Cerebellar nuclear complex (tissue), 1 donor: ENCODE results near the gene YBX2.
A peak's percentile ranks its signal among the peaks of the same experiment; 100 is the strongest.
"Not testable (repeated sequence)": the region's sequence is repeated elsewhere in the genome, so short reads cannot be mapped to it uniquely, and the experiment has no call there.

ENCODE experiments used
- DNase-seq, 2 experiments: peaks; one replicate each; lab custom pipeline; 2025; lab: John Stamatoyannopoulos, UW

The YBX2 gene

GRCh38 chr17:7294614-7295153 lies at the start of gene YBX2:
Gene YBX2, minus strand, starts transcription at chr17:7294639. Its CDS starts 139 bp downstream, at chr17:7294500.
- no peak for DNase-seq

DNA sequence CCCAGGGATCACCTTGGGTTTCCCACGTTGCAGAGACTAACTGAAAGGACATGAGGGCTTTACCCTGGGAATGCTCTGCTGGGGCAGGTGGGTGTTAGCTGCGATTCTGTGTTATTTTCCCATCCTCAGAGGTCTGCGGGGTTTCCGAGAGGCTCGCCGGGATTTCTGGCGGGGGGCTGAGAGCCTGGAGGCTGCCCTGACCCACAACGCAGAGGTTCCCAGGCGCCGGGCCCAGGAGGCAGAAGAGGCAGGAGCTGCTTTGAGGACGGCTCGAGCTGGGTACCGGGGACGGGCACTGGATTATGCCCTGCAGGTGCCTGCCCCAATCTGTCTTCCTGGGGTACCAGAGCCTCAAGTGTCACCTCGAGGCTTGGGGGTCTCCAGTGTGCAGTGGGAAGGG lies 48.8 kb upstream of the YBX2 start:
- no peak for DNase-seq

- no peak for DNase-seq
Observed at GRCh38 chr17:7341842-7342241, 47.4 kb upstream of the YBX2 start.

DNA sequence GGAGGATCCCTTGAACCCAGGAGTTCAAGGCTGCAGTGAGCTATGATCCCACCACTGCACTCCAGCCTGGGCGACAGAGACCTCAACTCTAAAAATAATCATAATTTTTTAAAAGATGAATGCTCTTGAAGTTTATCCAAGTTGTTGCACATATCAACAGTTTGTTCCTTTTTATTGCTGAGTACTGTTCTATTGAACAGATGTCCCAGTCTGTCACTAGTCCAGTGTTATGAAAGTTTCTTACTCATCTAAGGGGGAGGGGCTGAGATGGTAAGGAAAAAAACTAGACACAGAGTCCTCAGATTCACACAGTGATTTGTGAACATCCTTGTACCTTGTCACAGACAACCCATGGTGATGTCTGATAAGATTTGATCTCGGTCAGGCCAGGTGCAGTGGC lies 45.7 kb upstream of the YBX2 start:
- DNase-seq: no peak

GRCh38 chr17:7337600-7337999 lies 43.2 kb upstream of the YBX2 start:
- DNase-seq: not testable (repeated sequence)

GRCh38 chr17:7336240-7337175 lies 42.1 kb upstream of the YBX2 start, which contains the start of gene ACAP1:
Gene ACAP1, plus strand, starts transcription at chr17:7336529. Its CDS starts 206 bp downstream, at chr17:7336735.
- DNase-seq: no peak

GRCh38 chr17:7335765-7336164 lies 41.3 kb upstream of the YBX2 start:
- DNase-seq: not testable (repeated sequence)

- no peak for DNase-seq
Observed at GRCh38 chr17:7334938-7335538, 40.6 kb upstream of the YBX2 start.

DNA sequence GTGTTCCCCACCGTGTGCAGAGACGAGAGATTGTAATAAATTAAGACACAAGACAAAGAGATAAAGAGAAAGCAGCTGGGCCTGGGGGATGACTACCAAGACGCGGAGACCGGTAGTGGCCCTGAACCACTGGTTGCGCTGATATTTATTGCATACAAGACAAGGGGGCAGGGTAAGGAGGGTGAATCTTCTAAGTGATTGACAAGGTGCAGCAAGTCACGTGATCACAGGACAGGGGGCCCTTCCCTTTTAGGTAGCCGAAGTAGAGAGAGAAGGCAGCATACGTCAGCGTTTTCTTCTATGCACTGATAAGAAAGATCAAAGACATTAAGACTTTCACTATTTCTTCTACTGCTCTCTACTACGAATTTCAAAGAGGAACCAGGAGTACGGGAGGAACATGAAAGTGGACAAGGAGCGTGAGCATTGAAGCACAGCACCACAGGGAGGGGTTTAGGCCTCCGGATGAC lies 38.2 kb upstream of the YBX2 start:
- DNase-seq: not testable (repeated sequence)

DNA sequence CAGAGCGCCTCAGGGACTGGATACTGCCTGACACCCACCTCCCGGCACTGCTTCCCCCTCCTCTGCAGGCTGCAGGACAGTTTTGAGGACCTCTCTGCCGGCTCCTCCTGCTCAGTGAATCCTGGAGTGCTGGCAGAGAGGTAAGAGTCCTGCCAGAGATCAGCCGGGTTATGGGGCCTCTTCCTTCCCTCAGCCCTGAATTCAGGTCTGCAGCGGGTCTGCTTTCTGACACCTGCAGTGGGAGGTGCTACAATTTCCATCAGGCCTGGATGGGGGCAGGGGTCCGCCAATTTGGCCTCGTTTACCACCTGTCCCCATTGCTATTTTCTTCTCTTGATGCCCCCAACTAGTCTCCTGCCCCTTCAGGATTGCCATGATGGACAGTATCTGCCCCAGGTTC lies 37.7 kb upstream of the YBX2 start:
- DNase-seq: no peak

DNA sequence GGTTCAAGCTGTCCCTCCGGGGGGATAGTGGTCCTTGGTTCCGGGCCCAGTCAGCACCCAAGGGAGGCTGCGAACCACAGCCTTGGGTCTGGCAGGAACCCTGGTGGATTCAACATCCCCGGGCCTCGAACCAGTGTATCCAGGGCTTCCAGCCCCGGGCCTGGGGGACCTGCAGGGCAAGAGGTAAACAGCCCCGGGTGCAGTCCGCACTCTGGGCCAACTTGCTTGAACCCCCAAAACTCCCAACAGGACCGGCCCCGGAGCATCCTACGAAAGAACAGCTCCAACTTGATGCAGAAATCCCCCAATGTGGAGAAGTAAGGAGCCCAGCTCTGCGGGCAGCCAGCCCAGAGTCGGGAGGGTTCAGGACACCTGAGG lies 36.2 kb upstream of the YBX2 start:
- DNase-seq: no peak

- no peak for DNase-seq
Observed at GRCh38 chr17:7329997-7330637, 35.7 kb upstream of the YBX2 start.

DNA sequence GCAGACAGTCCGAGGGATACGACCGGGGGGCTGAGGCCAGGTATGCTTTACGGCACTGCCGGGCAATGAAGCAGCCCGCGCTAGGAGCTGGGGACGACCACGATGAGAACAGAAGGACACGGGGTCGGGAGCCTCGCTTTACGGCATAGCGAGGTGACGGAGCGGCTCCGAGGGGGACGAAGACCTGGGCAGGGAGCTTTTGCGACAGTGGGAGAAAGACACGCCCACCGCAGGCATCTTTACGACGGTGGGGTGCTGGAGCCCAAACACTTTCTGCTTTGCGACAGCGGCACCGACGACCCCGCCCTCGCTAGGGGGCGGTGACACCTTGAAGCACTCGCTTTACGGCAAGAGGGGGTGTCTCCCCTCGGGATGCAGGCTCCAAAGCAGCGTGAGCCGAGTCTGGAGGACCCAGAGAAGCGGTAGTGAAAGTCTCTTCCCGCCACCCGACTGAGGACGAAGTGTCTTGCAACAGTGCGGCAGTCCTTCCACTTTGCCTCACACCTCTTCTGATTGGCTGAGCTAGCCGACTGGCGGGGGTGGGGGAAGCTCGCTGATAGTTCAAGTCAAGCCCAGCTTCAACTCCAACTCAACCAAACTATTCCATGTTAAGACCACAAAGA lies 35.0 kb upstream of the YBX2 start:
- DNase-seq: peak; percentile 82 to 90

GRCh38 chr17:7328840-7329373 lies 34.5 kb upstream of the YBX2 start, which contains the start of gene NEURL4:
Gene NEURL4, minus strand, starts transcription at chr17:7329335. Its CDS starts 23 bp downstream, at chr17:7329312.
- no peak for DNase-seq

DNA sequence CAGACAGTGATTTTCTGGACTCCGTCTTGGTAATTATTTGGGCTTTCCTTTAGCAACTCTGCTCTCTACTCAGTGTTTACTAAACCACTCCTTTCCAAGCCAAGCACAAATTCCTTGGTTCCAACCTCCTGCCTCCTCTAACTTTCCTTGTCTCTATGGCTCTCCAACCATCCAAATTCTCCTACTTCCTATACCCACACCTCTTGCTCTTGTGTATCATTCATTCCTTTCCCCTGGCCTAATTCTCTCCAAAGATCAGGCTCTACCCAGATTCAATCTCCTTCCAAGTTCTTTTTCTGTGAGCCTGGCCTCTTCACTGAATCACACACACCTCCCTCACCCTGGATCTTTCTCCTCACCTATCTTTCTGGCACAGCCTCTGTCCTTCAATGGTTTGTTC lies 33.6 kb upstream of the YBX2 start:
- no peak for DNase-seq

DNA sequence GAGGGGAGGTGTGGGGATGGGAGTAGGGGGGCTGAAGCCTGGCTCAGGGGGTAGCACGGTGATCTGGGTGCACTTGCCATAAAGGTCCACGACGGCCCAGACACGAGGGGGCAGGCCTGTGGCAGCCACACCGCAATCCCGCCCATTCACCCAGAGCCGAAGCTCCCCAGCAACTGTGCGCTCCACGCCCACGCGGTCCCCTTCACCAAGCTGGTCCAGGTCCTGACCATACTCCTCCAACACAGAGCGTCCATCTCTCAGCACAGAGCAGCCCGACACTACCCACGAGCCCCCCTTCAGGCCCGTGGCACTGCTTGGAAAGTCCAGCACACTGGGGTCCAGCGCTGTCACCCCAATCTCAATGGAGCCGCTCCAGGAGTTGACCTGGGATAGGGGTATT lies 33.1 kb upstream of the YBX2 start:
- DNase-seq: no peak

- no peak for DNase-seq
Observed at GRCh38 chr17:7327056-7327455, 32.6 kb upstream of the YBX2 start.

DNA sequence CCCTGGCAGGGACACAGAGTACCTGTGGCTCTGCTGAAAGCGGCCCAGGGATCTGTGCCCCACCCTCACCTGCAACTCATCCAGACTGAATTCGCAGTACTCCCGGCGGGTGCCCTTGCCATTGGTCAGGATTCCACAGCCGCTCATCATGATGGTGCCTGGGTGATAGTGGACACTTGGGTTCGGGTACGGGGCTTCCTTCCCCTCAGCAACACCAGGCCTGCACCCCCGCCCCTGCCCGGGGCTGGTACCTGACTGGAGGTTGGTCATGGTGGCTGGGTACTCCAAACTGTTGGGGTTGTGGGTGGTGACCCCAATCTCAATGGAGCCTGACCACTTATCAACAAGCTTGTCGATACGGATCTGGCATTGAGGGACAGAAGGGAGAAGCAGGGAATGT lies 31.7 kb upstream of the YBX2 start:
- no peak for DNase-seq

DNA sequence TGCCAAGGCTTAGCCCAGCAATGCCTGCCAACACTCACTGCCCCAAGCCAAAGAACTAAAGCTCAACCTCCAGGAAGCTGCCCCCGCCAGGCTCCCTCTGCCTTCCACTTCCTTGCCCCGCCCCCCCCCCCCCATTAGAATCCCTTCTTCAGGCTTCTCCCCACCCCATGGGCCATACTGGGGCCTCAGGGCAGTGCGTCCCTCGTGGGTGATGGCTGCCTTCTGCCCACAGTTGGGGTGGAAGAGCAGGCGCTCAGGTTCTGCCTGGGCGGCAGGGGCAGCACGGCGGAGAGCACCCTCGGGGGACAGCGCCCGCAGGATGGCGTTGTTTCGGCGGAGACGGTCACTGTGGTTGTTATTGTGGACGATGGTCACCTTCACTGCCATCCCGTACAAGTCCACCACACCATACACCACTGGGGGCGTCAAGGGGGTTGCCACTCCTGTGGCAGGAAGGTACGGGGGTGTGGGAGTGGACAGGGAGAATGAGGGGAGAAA lies 30.6 kb upstream of the YBX2 start:
- DNase-seq: no peak

DNA sequence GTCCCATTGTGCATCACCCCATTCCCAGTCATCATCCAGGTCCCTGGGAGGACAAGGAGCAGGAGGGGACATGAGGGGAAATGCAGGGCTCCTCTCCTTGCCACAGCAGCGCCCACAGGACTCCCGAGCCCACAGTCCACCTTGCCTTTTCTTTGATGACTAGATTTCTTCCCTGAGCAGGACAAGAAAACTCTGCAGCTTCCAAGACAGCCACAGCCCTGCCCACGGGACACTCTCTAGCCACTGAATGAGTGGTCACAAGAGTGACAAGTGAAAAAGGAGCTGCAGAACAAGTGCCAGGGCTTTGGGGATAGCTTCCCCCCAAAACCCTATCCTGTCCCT lies 30.0 kb upstream of the YBX2 start:
- no peak for DNase-seq

DNA sequence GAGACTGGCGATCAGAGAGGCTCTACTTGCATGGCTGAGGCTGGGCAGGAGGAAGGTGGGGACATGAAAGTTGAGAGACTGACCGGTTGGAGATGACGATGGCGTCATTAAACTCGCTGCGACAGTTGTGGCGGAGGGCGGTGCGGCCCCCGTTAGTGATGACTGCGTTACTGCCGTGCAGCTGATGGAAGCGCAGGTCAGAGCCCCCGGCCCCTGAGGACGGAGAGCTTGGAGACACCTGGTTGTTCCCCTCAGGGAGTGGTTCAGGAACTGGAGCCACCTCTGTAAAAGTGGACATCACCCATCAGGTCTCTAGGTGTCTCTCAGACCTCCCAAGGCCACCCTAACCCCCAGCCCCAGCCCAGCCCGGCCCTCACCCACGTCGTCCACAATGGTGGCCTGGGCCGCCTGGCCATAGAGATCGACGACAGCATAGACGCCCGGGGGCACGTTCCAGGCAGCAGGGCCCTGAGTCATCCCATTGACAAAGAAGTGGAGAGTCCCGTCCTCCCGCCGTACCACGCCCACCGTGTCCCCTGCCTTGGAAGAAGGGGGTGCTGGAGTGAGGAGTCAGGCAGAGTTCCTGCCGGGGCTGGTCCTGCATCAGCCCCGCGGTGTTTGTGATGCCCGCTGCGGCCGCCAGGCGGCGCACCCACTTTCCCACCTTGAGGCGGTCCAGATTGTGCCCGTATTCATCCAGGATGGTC lies 29.4 kb upstream of the YBX2 start:
- no peak for DNase-seq
